ENCODE results near the gene NMRAL1. TPM values are rescaled to one million over a fixed set of nuclear protein-coding genes. Genes with fewer than 3 reads are reported as not detected.

NMRAL1 gene
- total and polyA plus RNA-seq, 12 donors = 9.5 to 46.5 (median 30.0) TPM

GRCh38 chr16:4433914-4434787 lies 40.3 kb downstream of the NMRAL1 start:
- TF ChIP-seq CTCF (IDR thresholded peaks at IDR 0.05) = no peak
- Histone ChIP-seq H3K27ac (no peak overlapping the region), H3K4me3 (no peak overlapping the region), H3K4me1 (no peaks in the 10 kb centered on the region), H3K9me3 (no peaks in the 10 kb centered on the region), H3K36me3 (peaks cover 0 to 93% (median 24%) of the 10 kb centered on the region in 9 donors), H3K27me3 (no peaks in the 10 kb centered on the region)
- ATAC-seq (no peak), DNase-seq (no peak)
- intact Hi-C loops (cut with DNase I) = no loop called here
- WGBS, 2 donors = 80 to 82% methylated on average over 12 of the region's 12 CpGs

GRCh38 chr16:4433228-4433627 lies 41.2 kb downstream of the NMRAL1 start:
- H3K9me3 ChIP-seq = no peaks in the 10 kb centered on the region
- 86 to 90% methylated on average over 4 of the region's 4 CpGs for WGBS, 2 donors
- peaks cover 0 to under 1% (median 0%) of the 10 kb centered on the region in 9 donors for H3K4me1 ChIP-seq
- DNase-seq (no peak), ATAC-seq (no peak)
- H3K36me3 ChIP-seq = peaks cover 0 to 90% (median 23%) of the 10 kb centered on the region in 9 donors
- H3K27me3 ChIP-seq = no peaks in the 10 kb centered on the region
- no peak for TF ChIP-seq CTCF (IDR thresholded peaks at IDR 0.05)
- H3K27ac ChIP-seq = no peak overlapping the region
- intact Hi-C loops (cut with DNase I) = no loop called here
- H3K4me3 ChIP-seq = no peak overlapping the region

- WGBS, 2 donors = 86 to 88% methylated on average over 9 of the region's 9 CpGs
- intact Hi-C loops (cut with DNase I) = no loop called here
- Histone ChIP-seq H3K9me3 (no peaks in the 10 kb centered on the region), H3K36me3 (peaks cover 0 to 77% (median 12%) of the 10 kb centered on the region in 9 donors), H3K4me1 (peaks cover 0 to 22% (median 14%) of the 10 kb centered on the region in 9 donors), H3K27me3 (no peaks in the 10 kb centered on the region), H3K4me3 (no peak overlapping the region), H3K27ac (no peak overlapping the region)
- no peak for TF ChIP-seq CTCF (IDR thresholded peaks at IDR 0.05)
- no peak for ATAC-seq
- no peak for DNase-seq
Measured at GRCh38 chr16:4431023-4431422, 43.4 kb downstream of the NMRAL1 start.

GRCh38 chr16:4428500-4428899 lies 45.9 kb downstream of the NMRAL1 start:
- peaks cover 0 to 52% (median 0%) of the 10 kb centered on the region in 9 donors for H3K36me3 ChIP-seq
- H3K4me3 ChIP-seq = no peak overlapping the region
- no peak for DNase-seq
- H3K27me3 ChIP-seq = no peaks in the 10 kb centered on the region
- H3K9me3 ChIP-seq = no peaks in the 10 kb centered on the region
- no peak overlapping the region for H3K27ac ChIP-seq
- 95 to 97% methylated on average over 7 of the region's 7 CpGs for WGBS, 2 donors
- TF ChIP-seq CTCF (IDR thresholded peaks at IDR 0.05) = no peak
- H3K4me1 ChIP-seq = peaks cover 0 to 27% (median 21%) of the 10 kb centered on the region in 9 donors
- no peak for ATAC-seq
- intact Hi-C loops (cut with DNase I) = loop anchor here in 1 of 10 donors (5.0 kb wide), 1 partner anchor 49 kb away; the partner anchor contains the start of gene HMOX2

Measured in heart right ventricle (tissue), 16 donors.